Endodermal cell (in vitro differentiated cells): Measurements from ENCODE around the gene C3orf33. TPM values are rescaled to one million over a fixed set of nuclear protein-coding genes. Genes with fewer than 3 reads are reported as not detected.
"Not testable (repeated sequence)": the region's sequence is repeated elsewhere in the genome, so short reads cannot be mapped to it uniquely, and the experiment has no call there.

Experiments used
- DNase-seq: peaks from one replicate; pipeline ENCODE4 v3.0.0-alpha.2; 2017
- H3K27ac ChIP-seq: 2 replicates; pipeline ENCODE4 v1.5.1; 2013; ENCODE audit warnings: mild to moderate bottlenecking, low read depth, low read length, moderate library complexity
- H3K27me3 ChIP-seq: 2 replicates; pipeline ENCODE4 v1.6.1; 2013; ENCODE audit warnings: mild to moderate bottlenecking, low read length, moderate library complexity; ENCODE audit not compliant: insufficient read depth, control insufficient read depth, poor library complexity, severe bottlenecking
- H3K36me3 ChIP-seq: 2 replicates; pipeline ENCODE4 v1.7.0; 2013; ENCODE audit warnings: mild to moderate bottlenecking, low read length, moderate library complexity; ENCODE audit not compliant: control insufficient read depth, insufficient read depth
- H3K4me1 ChIP-seq: one replicate; pipeline ENCODE4 v1.7.0; 2013; ENCODE audit warnings: low read length; ENCODE audit not compliant: control insufficient read depth, insufficient read depth
- H3K4me3 ChIP-seq: 2 replicates; pipeline ENCODE4 v1.5.1; 2013; ENCODE audit warnings: mild to moderate bottlenecking, low read length, moderate library complexity
- H3K9ac ChIP-seq: 2 replicates; pipeline ENCODE4 v1.6.1; 2013; ENCODE audit warnings: mild to moderate bottlenecking, low read length, moderate library complexity; ENCODE audit not compliant: poor library complexity, severe bottlenecking; ENCODE audit errors: extremely low read depth
- H3K9me3 ChIP-seq: 2 replicates; pipeline ENCODE4 v1.6.1; 2013; ENCODE audit warnings: mild to moderate bottlenecking, low read length, moderate library complexity; ENCODE audit not compliant: control insufficient read depth
- H3K27ac Mint-ChIP-seq: 2 replicates; pipeline ENCODE4 v1.8.0; 2020; ENCODE audit warnings: mixed read lengths
- H3K27me3 Mint-ChIP-seq: 2 replicates; pipeline ENCODE4 v1.8.0; 2021; ENCODE audit warnings: mild to moderate bottlenecking, mixed read lengths; ENCODE audit not compliant: insufficient read depth
- H3K36me3 Mint-ChIP-seq: 2 replicates; pipeline ENCODE4 v1.8.0; 2020; ENCODE audit warnings: low read depth, mixed read lengths
- H3K4me1 Mint-ChIP-seq: 2 replicates; pipeline ENCODE4 v1.8.0; 2020; ENCODE audit warnings: mixed read lengths
- H3K4me3 Mint-ChIP-seq: 2 replicates; pipeline ENCODE4 v1.8.0; 2020; ENCODE audit warnings: mild to moderate bottlenecking, moderate library complexity, mixed read lengths
- H3K9me3 Mint-ChIP-seq: 2 replicates; pipeline ENCODE4 v1.8.0; 2020; ENCODE audit warnings: mild to moderate bottlenecking, mixed read lengths
- WGBS, 2 experiments: methylation state at CpG; one replicate each; pipeline versions ENCODE4 v1.1.5 to v1.1.7; 2013; ENCODE audit warnings: missing lambda C conversion rate in 2 of 2, mixed read lengths in 1 of 2; ENCODE audit not compliant: insufficient coverage in 1 of 2, insufficient read length in 1 of 2; 5-methylcytosine and 5-hydroxymethylcytosine counted together
- total RNA-seq, 2 donors: library from RNA; stranded (reverse); fragmentation: NEBNext Ultra II Directional in 1 of 2; extraction: Animal tissue kit (Norgen Biotek cat#: 25700) in 1 of 2; gene quantifications; 2 replicates in 1 of 2; 3 replicates in 1 of 2; pipeline ENCODE4 v1.2.1, GENCODE V29; 2021
- TF ChIP-seq, protein P1 (sequence below): fragments of 200-600 bp; sonication (generic); conservative IDR thresholded peaks from 2 replicates; pipeline ENCODE4 v1.5.0; 2021; ENCODE audit warnings: antibody characterized with exemption, mild to moderate bottlenecking

The C3orf33 gene
- total RNA-seq, 2 donors from 2014 or later: 2.5 to 4.4 TPM

DNA sequence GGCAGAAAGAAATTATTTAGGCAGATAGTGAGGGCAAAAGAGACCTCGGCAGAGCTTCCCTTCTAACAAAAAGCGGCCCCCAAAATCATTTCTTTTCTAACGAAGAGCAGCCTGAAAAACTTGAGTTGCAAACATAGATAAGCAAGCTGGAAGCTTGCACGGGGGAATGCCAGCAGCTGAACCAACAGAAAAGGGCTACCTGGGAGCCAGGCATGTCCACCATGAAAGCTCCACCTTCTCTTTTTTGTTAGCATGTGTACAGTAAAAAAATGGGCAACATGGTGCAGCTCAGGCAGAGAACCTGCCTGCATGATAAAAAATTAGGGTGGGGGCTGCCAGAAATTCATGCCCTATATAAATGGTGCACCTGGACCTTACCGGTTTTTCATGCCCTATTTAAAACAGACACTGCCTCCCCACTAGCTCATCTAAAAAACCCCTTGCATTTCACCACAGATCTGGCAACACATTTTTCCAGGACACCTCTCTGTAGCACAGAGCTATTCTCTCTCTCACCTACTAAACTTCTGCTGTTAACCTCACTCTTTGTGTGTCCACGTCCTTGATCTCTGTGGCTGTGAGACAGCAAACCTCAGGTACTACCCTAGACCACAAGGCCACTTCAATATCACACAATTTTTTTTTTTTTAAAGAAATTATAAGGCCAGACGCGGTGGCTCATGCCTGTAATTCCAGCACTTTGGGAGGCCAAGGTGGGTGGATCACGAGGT, 29.4 kb upstream of the C3orf33 start:
- Histone ChIP-seq H3K27ac (no peak overlapping the region), H3K4me1 (no peaks in the 10 kb centered on the region), H3K27me3 (no peaks in the 10 kb centered on the region), H3K36me3 (peaks cover 37% of the 10 kb centered on the region), H3K9me3 (no peaks in the 10 kb centered on the region), H3K9ac (no peak overlapping the region), H3K4me3 (no peak overlapping the region)
- TF ChIP-seq, protein P1, sequence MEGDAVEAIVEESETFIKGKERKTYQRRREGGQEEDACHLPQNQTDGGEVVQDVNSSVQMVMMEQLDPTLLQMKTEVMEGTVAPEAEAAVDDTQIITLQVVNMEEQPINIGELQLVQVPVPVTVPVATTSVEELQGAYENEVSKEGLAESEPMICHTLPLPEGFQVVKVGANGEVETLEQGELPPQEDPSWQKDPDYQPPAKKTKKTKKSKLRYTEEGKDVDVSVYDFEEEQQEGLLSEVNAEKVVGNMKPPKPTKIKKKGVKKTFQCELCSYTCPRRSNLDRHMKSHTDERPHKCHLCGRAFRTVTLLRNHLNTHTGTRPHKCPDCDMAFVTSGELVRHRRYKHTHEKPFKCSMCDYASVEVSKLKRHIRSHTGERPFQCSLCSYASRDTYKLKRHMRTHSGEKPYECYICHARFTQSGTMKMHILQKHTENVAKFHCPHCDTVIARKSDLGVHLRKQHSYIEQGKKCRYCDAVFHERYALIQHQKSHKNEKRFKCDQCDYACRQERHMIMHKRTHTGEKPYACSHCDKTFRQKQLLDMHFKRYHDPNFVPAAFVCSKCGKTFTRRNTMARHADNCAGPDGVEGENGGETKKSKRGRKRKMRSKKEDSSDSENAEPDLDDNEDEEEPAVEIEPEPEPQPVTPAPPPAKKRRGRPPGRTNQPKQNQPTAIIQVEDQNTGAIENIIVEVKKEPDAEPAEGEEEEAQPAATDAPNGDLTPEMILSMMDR: no peak
- H3K36me3 Mint-ChIP-seq: peaks cover 17% of the 10 kb centered on the region
- no peak overlapping the region for H3K4me3 Mint-ChIP-seq
- H3K27me3 Mint-ChIP-seq: no peaks in the 10 kb centered on the region
- no peaks in the 10 kb centered on the region for H3K9me3 Mint-ChIP-seq
- DNase-seq: no peak
- H3K4me1 Mint-ChIP-seq: no peaks in the 10 kb centered on the region
- 85 to 91% methylated on average over 5 to 9 of the region's 9 CpGs for WGBS, 2 experiments
- H3K27ac Mint-ChIP-seq: no peak overlapping the region

DNA sequence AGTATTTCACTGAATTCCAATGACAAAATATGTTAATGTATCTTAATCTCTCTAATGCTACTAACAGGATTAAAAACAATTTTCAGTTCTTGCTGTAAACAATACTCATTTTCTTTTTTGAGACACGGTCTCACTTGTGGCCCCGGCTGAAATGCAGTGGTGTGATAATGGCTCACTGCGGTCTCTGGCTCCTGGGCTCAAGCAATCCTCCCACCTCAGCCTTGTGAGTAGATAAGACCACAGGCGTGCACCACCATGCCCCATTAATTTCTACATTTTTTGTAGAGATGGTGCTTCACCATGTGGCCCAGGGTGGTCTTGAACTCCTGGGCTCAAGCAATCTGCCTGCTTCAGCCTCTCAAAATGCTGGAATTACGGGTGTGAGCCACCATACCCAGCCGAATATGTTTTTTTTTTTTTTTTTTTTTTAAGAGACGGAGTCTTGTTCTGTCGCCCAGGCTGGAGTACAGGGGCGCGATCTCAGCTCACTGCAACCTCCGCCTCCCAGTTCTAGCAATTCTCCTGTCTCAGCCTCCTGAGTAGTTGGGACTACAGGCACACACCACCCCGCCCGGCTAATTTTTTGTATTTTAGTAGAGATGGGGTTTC, 22.5 kb upstream of the C3orf33 start:
- H3K4me1 ChIP-seq: not testable (repeated sequence)

DNA sequence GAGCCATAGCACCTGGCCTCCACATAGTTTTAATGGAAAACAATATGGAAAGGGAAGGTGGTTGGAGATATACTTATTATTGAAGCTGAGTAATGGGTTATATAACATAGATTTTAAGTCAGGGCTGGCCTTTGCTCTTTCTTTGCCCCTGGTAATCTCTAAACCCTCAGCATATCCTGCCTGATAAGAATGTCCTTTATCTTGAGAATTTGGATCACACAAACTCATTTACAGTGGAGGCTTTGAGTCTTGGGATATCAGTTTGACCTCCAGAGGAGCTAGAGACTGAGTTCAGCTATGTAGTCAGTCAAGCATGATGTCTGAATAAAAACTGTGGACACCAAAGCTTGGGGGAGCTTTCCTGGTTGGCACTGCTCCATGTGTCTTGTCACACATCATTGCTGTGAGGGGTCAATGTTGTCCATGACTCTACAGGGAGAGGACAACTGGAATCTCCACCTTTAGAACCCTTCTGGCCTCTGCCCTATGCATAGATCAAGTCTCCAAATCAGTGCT, 9.0 kb upstream of the C3orf33 start:
- Histone ChIP-seq H3K9ac (no peak overlapping the region), H3K27me3 (peaks cover 24% of the 10 kb centered on the region), H3K27ac (no peak overlapping the region), H3K4me1 (no peaks in the 10 kb centered on the region), H3K9me3 (peaks cover 7% of the 10 kb centered on the region), H3K4me3 (no peak overlapping the region), H3K36me3 (no peaks in the 10 kb centered on the region)
- H3K27me3 Mint-ChIP-seq: peaks cover 15% of the 10 kb centered on the region
- peaks cover 8% of the 10 kb centered on the region for H3K4me1 Mint-ChIP-seq
- TF ChIP-seq, protein P1: no peak
- peaks cover 11% of the 10 kb centered on the region for H3K9me3 Mint-ChIP-seq
- no peak for DNase-seq
- no peak overlapping the region for H3K4me3 Mint-ChIP-seq
- no peak overlapping the region for H3K27ac Mint-ChIP-seq
- peaks cover 4% of the 10 kb centered on the region for H3K36me3 Mint-ChIP-seq

More for the DNA sequence above, 22.5 kb upstream of the C3orf33 start:
- not testable (repeated sequence) for H3K4me3 Mint-ChIP-seq, H3K27ac ChIP-seq, H3K4me1 Mint-ChIP-seq, H3K9ac ChIP-seq, H3K27ac Mint-ChIP-seq, H3K4me3 ChIP-seq, H3K9me3 ChIP-seq, H3K27me3 ChIP-seq, H3K9me3 Mint-ChIP-seq, DNase-seq, H3K27me3 Mint-ChIP-seq
- WGBS, 2 experiments: 95% methylated on average over 10 to 13 of the region's 13 CpGs
- H3K36me3 ChIP-seq: peaks cover 50% of the 10 kb centered on the region
- H3K36me3 Mint-ChIP-seq: peaks cover 17% of the 10 kb centered on the region

DNA sequence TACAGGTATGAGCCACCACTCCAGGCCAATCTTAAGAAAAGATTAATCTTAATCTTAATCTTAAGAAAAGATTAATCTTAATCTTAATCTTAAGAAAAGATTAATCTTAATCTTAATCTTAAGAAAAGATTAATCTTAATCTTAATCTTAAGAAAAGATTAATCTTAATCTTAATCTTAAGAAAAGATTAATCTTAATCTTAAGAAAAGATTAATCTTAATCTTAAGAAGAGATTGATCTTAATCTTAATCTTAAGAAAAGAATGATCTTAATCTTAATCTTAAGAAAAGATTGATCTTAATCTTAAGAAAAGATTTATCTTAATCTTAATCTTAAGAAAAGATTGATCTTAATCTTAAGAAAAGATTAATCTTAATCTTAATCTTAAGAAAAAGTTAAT, 7.1 kb upstream of the C3orf33 start:
- H3K27ac ChIP-seq, H3K36me3 ChIP-seq, H3K9ac ChIP-seq, H3K4me3 Mint-ChIP-seq, DNase-seq, H3K9me3 ChIP-seq, H3K36me3 Mint-ChIP-seq, H3K27ac Mint-ChIP-seq, H3K4me3 ChIP-seq, H3K4me1 ChIP-seq: not testable (repeated sequence)
- peaks cover 25% of the 10 kb centered on the region for H3K27me3 Mint-ChIP-seq
- peaks cover 13% of the 10 kb centered on the region for H3K4me1 Mint-ChIP-seq
- peaks cover 41% of the 10 kb centered on the region for H3K27me3 ChIP-seq
- H3K9me3 Mint-ChIP-seq: peaks cover 11% of the 10 kb centered on the region
